Mesendoderm (in vitro differentiated cells): ENCODE measurements around the gene HDAC4.

ENCODE experiments used
- DNase-seq: peaks from one replicate; pipeline ENCODE4 v3.0.0; 2013
- H2AK5ac ChIP-seq: 2 replicates; pipeline ENCODE4 v1.6.1; 2013; ENCODE audit warnings: low read length, inconsistent platforms
- H2BK120ac ChIP-seq: 2 replicates; pipeline ENCODE4 v1.6.1; 2013; ENCODE audit warnings: low read depth, mild to moderate bottlenecking, low read length, moderate library complexity, mixed read lengths
- H2BK15ac ChIP-seq: replicated peaks from 2 replicates; pipeline ENCODE4 v1.6.1; 2013; ENCODE audit warnings: low read depth, mild to moderate bottlenecking, moderate library complexity
- H2BK5ac ChIP-seq: 2 replicates; pipeline ENCODE4 v1.6.1; 2013; ENCODE audit warnings: low read length, inconsistent platforms
- H3K18ac ChIP-seq: 2 replicates; pipeline ENCODE4 v1.6.1; 2013; ENCODE audit warnings: mild to moderate bottlenecking, low read length, mixed read lengths
- H3K23ac ChIP-seq: one replicate; pipeline ENCODE4 v1.6.1; 2013; ENCODE audit warnings: low read length
- H3K27ac ChIP-seq: 2 replicates; pipeline ENCODE4 v1.5.1; 2013; ENCODE audit warnings: low read depth, mild to moderate bottlenecking, inconsistent platforms, low read length, moderate library complexity
- H3K27me3 ChIP-seq: 2 replicates; pipeline ENCODE4 v1.6.1; 2013; ENCODE audit warnings: low read length, control low read depth, mild to moderate bottlenecking, inconsistent platforms; ENCODE audit not compliant: insufficient read depth, poor library complexity
- H3K36me3 ChIP-seq: 2 replicates; pipeline ENCODE4 v1.6.1; 2013; ENCODE audit warnings: low read length, inconsistent platforms; ENCODE audit not compliant: control insufficient read depth, insufficient read depth
- H3K4ac ChIP-seq: one replicate; pipeline ENCODE4 v1.6.1; 2013; ENCODE audit warnings: low read depth, mild to moderate bottlenecking, low read length, moderate library complexity
- H3K4me1 ChIP-seq: 2 replicates; pipeline ENCODE4 v1.6.1; 2013; ENCODE audit warnings: low read depth, low read length, inconsistent platforms; ENCODE audit not compliant: control insufficient read depth
- H3K4me2 ChIP-seq: 2 replicates; pipeline ENCODE4 v1.6.1; 2013; ENCODE audit warnings: low read length
- H3K4me3 ChIP-seq: 2 replicates; pipeline ENCODE4 v1.5.1; 2013; ENCODE audit warnings: mild to moderate bottlenecking, low read length
- H3K56ac ChIP-seq: one replicate; pipeline ENCODE4 v1.6.1; 2013; ENCODE audit warnings: low read length
- H3K79me1 ChIP-seq: 2 replicates; pipeline ENCODE4 v1.6.1; 2013; ENCODE audit warnings: low read length, inconsistent platforms
- H3K79me2 ChIP-seq: 2 replicates; pipeline ENCODE4 v1.6.1; 2013; ENCODE audit warnings: mild to moderate bottlenecking, low read length; ENCODE audit not compliant: control insufficient read depth, insufficient read depth
- H3K9ac ChIP-seq: 2 replicates; pipeline ENCODE4 v1.6.1; 2013; ENCODE audit warnings: low read length, inconsistent platforms
- H4K5ac ChIP-seq: one replicate; pipeline ENCODE4 v1.6.1; 2013; ENCODE audit warnings: low read length
- H4K8ac ChIP-seq: one replicate; pipeline ENCODE4 v1.6.1; 2013; ENCODE audit warnings: low read depth, mild to moderate bottlenecking, control low read depth, low read length, moderate library complexity
- WGBS: extraction: QIAGEN DNeasy Blood & Tissue Kit; methylation state at CpG from one replicate; pipeline ENCODE4 v1.1.7; 2013; ENCODE audit warnings: low lambda C conversion rate, missing lambda C conversion rate; ENCODE audit not compliant: insufficient coverage; ENCODE audit errors: extremely low coverage; 5-methylcytosine and 5-hydroxymethylcytosine counted together

HDAC4 gene

GRCh38 chr2:239004274-239005015, 396.4 kb downstream of the HDAC4 start:
- Histone ChIP-seq H4K8ac (no peak overlapping the region), H2AK5ac (no peak overlapping the region), H3K56ac (no peak overlapping the region), H3K36me3 (no peaks in the 10 kb centered on the region), H3K23ac (no peak overlapping the region), H3K79me1 (no peaks in the 10 kb centered on the region), H3K27ac (no peak overlapping the region), H3K9ac (no peak overlapping the region), H2BK15ac (no peak overlapping the region), H3K18ac (no peak overlapping the region), H3K4me3 (no peak overlapping the region), H2BK5ac (no peak overlapping the region), H3K4me1 (no peaks in the 10 kb centered on the region), H3K4me2 (no peak overlapping the region), H2BK120ac (no peak overlapping the region), H3K79me2 (no peaks in the 10 kb centered on the region), H4K5ac (no peak overlapping the region), H3K4ac (no peak overlapping the region), H3K27me3 (no peaks in the 10 kb centered on the region)
- DNase-seq = no peak
- WGBS = no CpG with 5 or more reads among the region's 19 CpGs

DNA sequence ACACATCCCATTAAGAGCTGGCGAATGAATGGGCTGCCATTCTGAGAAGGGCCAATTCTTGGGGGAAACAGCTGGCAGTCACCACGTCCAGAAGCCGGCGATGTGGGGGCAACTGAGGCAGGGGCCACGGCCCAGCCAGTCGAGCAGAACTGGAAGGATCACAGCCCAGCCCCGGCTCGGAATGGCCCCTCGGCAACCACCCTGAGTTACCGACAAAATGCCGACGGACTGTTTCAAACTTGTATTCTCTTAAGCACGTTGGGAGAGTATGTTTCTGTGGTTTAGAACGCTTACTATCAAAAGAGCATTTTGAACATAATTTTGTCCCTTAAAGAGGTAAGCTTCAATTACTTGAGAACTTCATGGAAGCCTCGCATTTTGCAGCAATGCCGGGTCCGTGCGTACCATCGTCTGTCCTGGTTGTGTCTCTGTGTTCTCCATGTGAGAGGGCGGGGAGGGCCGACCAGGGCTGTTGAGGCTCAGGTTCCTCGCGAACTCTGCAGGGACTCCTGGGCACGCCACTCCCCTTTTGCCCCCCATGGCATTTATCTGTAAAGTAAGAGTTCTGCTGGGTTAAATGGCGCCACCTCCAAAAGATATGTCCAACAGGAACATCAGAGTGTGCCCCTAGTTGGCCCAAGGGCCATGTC, 397.1 kb downstream of the HDAC4 start:
- no peaks in the 10 kb centered on the region for H3K36me3 ChIP-seq
- H3K18ac ChIP-seq = no peak overlapping the region
- no peak overlapping the region for H3K4me3 ChIP-seq
- no peak overlapping the region for H2BK15ac ChIP-seq
- H4K5ac ChIP-seq = no peak overlapping the region
- H2AK5ac ChIP-seq = no peak overlapping the region
- no peak overlapping the region for H2BK5ac ChIP-seq
- no CpG with 5 or more reads among the region's 25 CpGs for WGBS
- no peak overlapping the region for H3K23ac ChIP-seq
- no peak overlapping the region for H3K56ac ChIP-seq
- no peaks in the 10 kb centered on the region for H3K79me2 ChIP-seq
- H3K9ac ChIP-seq = no peak overlapping the region
- H3K4ac ChIP-seq = no peak overlapping the region
- no peak overlapping the region for H3K27ac ChIP-seq
- no peaks in the 10 kb centered on the region for H3K79me1 ChIP-seq
- no peak for DNase-seq
- H3K4me2 ChIP-seq = no peak overlapping the region
- no peak overlapping the region for H2BK120ac ChIP-seq
- H3K27me3 ChIP-seq = no peaks in the 10 kb centered on the region
- H4K8ac ChIP-seq = no peak overlapping the region
- no peaks in the 10 kb centered on the region for H3K4me1 ChIP-seq

- Histone ChIP-seq H2AK5ac (no peak overlapping the region), H4K5ac (no peak overlapping the region), H3K36me3 (no peaks in the 10 kb centered on the region), H4K8ac (no peak overlapping the region), H2BK15ac (no peak overlapping the region), H3K9ac (no peak overlapping the region), H2BK120ac (no peak overlapping the region), H3K79me2 (no peaks in the 10 kb centered on the region), H2BK5ac (no peak overlapping the region), H3K23ac (no peak overlapping the region), H3K4ac (no peak overlapping the region), H3K4me3 (no peak overlapping the region), H3K79me1 (no peaks in the 10 kb centered on the region), H3K18ac (no peak overlapping the region), H3K4me2 (no peak overlapping the region), H3K4me1 (no peaks in the 10 kb centered on the region), H3K27ac (no peak overlapping the region), H3K56ac (no peak overlapping the region), H3K27me3 (no peaks in the 10 kb centered on the region)
- no peak for DNase-seq
- no CpG with 5 or more reads among the region's 13 CpGs for WGBS
Measured at GRCh38 chr2:239002954-239003623, 397.7 kb downstream of the HDAC4 start.

DNA sequence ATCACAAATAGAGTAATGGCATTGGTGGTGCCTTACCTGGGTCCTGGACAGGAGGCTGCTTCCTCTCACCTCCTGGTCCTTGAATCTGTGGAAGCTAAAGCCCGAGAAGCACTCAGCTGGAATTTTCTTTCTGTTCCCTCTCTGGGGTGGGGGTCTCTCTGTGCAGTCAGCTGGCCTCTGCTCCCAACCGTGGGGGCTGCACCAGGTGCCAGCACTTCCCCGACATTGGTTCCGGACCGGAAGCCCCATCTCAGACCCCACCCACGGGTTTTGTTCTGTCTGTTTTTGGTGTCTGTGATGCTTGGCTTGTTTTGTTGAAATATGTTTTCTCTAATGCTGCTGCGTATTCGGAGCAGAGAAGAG, 398.2 kb downstream of the HDAC4 start:
- H3K4ac ChIP-seq = no peak overlapping the region
- H2BK120ac ChIP-seq = no peak overlapping the region
- H3K23ac ChIP-seq = no peak overlapping the region
- H3K36me3 ChIP-seq = no peaks in the 10 kb centered on the region
- H3K4me1 ChIP-seq = no peaks in the 10 kb centered on the region
- H3K79me2 ChIP-seq = no peaks in the 10 kb centered on the region
- no peak overlapping the region for H3K56ac ChIP-seq
- DNase-seq = no peak
- H3K79me1 ChIP-seq = no peaks in the 10 kb centered on the region
- no peak overlapping the region for H3K4me3 ChIP-seq
- no peak overlapping the region for H2AK5ac ChIP-seq
- H3K27me3 ChIP-seq = no peaks in the 10 kb centered on the region
- no peak overlapping the region for H3K27ac ChIP-seq
- H2BK5ac ChIP-seq = no peak overlapping the region
- no peak overlapping the region for H3K9ac ChIP-seq
- WGBS = no CpG with 5 or more reads among the region's 8 CpGs
- H4K5ac ChIP-seq = no peak overlapping the region
- H2BK15ac ChIP-seq = no peak overlapping the region
- H4K8ac ChIP-seq = no peak overlapping the region
- H3K18ac ChIP-seq = no peak overlapping the region
- no peak overlapping the region for H3K4me2 ChIP-seq

DNA sequence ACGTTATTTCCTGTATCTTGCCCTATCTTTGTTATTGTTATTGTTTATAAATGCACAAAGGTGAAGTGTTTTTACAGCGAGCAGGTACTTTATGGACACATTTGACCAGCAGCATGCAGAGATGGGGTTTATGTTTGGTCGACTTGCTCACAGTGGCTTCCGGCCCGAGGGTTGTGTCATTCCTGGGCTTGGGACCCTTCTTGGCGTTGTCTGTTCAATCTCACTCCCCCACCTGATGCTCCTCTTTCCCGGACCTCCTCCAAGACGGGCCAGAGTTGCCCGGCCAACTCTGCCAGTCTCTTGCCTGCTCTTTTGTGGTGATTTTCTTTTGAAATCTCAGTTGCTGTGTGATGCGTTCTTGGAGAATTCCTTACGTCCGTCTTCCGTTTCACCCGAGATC, 399.0 kb downstream of the HDAC4 start:
- Histone ChIP-seq H3K56ac (no peak overlapping the region), H3K18ac (no peak overlapping the region), H3K4me3 (no peak overlapping the region), H2BK120ac (no peak overlapping the region), H3K27ac (no peak overlapping the region), H3K27me3 (no peaks in the 10 kb centered on the region), H3K4ac (no peak overlapping the region), H3K4me2 (no peak overlapping the region), H3K79me2 (no peaks in the 10 kb centered on the region), H3K23ac (no peak overlapping the region), H2AK5ac (no peak overlapping the region), H2BK5ac (no peak overlapping the region), H4K8ac (no peak overlapping the region), H4K5ac (no peak overlapping the region), H3K9ac (no peak overlapping the region), H3K79me1 (no peaks in the 10 kb centered on the region), H2BK15ac (no peak overlapping the region), H3K4me1 (no peaks in the 10 kb centered on the region), H3K36me3 (no peaks in the 10 kb centered on the region)
- DNase-seq = no peak
- WGBS = no CpG with 5 or more reads among the region's 14 CpGs
